Measurements from ENCODE around the gene SHROOM2. TPM values are rescaled to one million over a fixed set of nuclear protein-coding genes. Genes with fewer than 3 reads are reported as not detected.

SHROOM2 gene
- total and polyA plus RNA-seq, 9 of the 15 experiments (the other 6 are each of a cell fraction or from before 2014, with no cell fraction given), result not detected

DNA sequence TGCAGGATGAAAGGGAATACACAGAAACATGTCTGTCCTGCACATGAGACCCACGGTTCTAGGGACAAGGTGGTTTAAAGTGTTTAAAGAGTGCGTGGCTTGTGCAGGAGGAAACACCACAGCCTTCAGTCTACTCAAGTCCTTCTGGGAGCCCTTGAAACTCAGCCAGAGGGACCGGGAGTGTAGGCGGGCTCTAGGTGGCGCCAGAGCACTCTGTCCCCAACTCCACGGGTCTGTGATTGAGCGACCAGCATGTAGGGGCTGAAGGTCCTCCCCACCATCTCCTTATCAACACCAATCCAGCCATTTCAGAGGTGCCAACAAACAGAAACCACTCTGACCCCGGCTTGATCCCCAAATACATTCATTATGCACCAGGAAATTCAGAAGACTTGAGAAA lies 98.9 kb downstream of the SHROOM2 start (continued):
- TF ChIP-seq, protein P1, sequence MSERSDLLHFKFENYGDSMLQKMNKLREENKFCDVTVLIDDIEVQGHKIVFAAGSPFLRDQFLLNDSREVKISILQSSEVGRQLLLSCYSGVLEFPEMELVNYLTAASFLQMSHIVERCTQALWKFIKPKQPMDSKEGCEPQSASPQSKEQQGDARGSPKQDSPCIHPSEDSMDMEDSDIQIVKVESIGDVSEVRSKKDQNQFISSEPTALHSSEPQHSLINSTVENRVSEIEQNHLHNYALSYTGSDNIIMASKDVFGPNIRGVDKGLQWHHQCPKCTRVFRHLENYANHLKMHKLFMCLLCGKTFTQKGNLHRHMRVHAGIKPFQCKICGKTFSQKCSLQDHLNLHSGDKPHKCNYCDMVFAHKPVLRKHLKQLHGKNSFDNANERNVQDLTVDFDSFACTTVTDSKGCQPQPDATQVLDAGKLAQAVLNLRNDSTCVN (CRISPR knock-in tag; IDR thresholded peaks at IDR 0.05), result no peak
- TF ChIP-seq, protein P2, sequence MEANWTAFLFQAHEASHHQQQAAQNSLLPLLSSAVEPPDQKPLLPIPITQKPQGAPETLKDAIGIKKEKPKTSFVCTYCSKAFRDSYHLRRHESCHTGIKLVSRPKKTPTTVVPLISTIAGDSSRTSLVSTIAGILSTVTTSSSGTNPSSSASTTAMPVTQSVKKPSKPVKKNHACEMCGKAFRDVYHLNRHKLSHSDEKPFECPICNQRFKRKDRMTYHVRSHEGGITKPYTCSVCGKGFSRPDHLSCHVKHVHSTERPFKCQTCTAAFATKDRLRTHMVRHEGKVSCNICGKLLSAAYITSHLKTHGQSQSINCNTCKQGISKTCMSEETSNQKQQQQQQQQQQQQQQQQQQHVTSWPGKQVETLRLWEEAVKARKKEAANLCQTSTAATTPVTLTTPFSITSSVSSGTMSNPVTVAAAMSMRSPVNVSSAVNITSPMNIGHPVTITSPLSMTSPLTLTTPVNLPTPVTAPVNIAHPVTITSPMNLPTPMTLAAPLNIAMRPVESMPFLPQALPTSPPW (CRISPR knock-in tag; IDR thresholded peaks at IDR 0.05), result no peak
- 0 out of 2 replicates have a peak, but pooled peaks have one; percentile 10 for TF ChIP-seq SMC3 (conservative IDR thresholded peaks at IDR 0.05; ENCODE audit: insufficient read depth, low read depth, low read length)
- TF ChIP-seq, protein P3, sequence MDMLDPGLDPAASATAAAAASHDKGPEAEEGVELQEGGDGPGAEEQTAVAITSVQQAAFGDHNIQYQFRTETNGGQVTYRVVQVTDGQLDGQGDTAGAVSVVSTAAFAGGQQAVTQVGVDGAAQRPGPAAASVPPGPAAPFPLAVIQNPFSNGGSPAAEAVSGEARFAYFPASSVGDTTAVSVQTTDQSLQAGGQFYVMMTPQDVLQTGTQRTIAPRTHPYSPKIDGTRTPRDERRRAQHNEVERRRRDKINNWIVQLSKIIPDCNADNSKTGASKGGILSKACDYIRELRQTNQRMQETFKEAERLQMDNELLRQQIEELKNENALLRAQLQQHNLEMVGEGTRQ (CRISPR knock-in tag; IDR thresholded peaks at IDR 0.05), result no peak
- no peak for TF ChIP-seq TRIM28 (IDR thresholded peaks at IDR 0.05)
- no peak for TF ChIP-seq CSDE1 (IDR thresholded peaks at IDR 0.05)
- TF ChIP-seq ZNF583 (CRISPR knock-in tag; IDR thresholded peaks at IDR 0.05), result no peak
- peak in 1 of 2 experiments; percentile 53; a peak in 2 of 4 replicates for TF ChIP-seq RAD21 (CRISPR knock-in tag; conservative IDR thresholded peaks at IDR 0.05 in 1 of 2, IDR thresholded peaks at IDR 0.05 in 1 of 2)
- TF ChIP-seq, protein P4, sequence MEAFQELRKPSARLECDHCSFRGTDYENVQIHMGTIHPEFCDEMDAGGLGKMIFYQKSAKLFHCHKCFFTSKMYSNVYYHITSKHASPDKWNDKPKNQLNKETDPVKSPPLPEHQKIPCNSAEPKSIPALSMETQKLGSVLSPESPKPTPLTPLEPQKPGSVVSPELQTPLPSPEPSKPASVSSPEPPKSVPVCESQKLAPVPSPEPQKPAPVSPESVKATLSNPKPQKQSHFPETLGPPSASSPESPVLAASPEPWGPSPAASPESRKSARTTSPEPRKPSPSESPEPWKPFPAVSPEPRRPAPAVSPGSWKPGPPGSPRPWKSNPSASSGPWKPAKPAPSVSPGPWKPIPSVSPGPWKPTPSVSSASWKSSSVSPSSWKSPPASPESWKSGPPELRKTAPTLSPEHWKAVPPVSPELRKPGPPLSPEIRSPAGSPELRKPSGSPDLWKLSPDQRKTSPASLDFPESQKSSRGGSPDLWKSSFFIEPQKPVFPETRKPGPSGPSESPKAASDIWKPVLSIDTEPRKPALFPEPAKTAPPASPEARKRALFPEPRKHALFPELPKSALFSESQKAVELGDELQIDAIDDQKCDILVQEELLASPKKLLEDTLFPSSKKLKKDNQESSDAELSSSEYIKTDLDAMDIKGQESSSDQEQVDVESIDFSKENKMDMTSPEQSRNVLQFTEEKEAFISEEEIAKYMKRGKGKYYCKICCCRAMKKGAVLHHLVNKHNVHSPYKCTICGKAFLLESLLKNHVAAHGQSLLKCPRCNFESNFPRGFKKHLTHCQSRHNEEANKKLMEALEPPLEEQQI (IDR thresholded peaks at IDR 0.05), result no peak
- no peak for TF ChIP-seq POLR3A (IDR thresholded peaks at IDR 0.05; ENCODE audit: borderline replicate concordance, extremely low read depth, insufficient read depth, insufficient read length)
- TF ChIP-seq, protein P5, sequence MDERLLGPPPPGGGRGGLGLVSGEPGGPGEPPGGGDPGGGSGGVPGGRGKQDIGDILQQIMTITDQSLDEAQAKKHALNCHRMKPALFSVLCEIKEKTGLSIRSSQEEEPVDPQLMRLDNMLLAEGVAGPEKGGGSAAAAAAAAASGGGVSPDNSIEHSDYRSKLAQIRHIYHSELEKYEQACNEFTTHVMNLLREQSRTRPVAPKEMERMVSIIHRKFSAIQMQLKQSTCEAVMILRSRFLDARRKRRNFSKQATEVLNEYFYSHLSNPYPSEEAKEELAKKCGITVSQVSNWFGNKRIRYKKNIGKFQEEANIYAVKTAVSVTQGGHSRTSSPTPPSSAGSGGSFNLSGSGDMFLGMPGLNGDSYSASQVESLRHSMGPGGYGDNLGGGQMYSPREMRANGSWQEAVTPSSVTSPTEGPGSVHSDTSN (CRISPR knock-in tag; IDR thresholded peaks at IDR 0.05; ENCODE audit: low read depth), result no peak
- TF ChIP-seq, protein P5 (tag; conservative IDR thresholded peaks at IDR 0.05; ENCODE audit: low read depth), result no peak
- TF ChIP-seq RBFOX2 (IDR thresholded peaks at IDR 0.05; ENCODE audit: low read depth, low read length), result no peak
- TF ChIP-seq, protein P6, sequence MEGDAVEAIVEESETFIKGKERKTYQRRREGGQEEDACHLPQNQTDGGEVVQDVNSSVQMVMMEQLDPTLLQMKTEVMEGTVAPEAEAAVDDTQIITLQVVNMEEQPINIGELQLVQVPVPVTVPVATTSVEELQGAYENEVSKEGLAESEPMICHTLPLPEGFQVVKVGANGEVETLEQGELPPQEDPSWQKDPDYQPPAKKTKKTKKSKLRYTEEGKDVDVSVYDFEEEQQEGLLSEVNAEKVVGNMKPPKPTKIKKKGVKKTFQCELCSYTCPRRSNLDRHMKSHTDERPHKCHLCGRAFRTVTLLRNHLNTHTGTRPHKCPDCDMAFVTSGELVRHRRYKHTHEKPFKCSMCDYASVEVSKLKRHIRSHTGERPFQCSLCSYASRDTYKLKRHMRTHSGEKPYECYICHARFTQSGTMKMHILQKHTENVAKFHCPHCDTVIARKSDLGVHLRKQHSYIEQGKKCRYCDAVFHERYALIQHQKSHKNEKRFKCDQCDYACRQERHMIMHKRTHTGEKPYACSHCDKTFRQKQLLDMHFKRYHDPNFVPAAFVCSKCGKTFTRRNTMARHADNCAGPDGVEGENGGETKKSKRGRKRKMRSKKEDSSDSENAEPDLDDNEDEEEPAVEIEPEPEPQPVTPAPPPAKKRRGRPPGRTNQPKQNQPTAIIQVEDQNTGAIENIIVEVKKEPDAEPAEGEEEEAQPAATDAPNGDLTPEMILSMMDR (IDR thresholded peaks at IDR 0.05 in 2 of 3, conservative IDR thresholded peaks at IDR 0.05 in 1 of 3; ENCODE audit: insufficient read depth in 2 of 3, low read depth in 1 of 3, low read length in 3 of 3), result peak; percentile 58 to 78 (median 67)
